GM11168 (cell line): Measurements from ENCODE around the gene SP5.
"Not testable (repeated sequence)": the region's sequence is repeated elsewhere in the genome, so short reads cannot be mapped to it uniquely, and the experiment has no call there.

Source experiments
- in situ Hi-C: fragments of 300-500 bp; cut with MboI; formaldehyde crosslinking; loops from one replicate; pipeline ENCODE4 v1.12.0; 2022; ENCODE audit warnings: low sequenced_read_pairs; ENCODE audit not compliant: unreplicated experiment

Gene SP5

DNA sequence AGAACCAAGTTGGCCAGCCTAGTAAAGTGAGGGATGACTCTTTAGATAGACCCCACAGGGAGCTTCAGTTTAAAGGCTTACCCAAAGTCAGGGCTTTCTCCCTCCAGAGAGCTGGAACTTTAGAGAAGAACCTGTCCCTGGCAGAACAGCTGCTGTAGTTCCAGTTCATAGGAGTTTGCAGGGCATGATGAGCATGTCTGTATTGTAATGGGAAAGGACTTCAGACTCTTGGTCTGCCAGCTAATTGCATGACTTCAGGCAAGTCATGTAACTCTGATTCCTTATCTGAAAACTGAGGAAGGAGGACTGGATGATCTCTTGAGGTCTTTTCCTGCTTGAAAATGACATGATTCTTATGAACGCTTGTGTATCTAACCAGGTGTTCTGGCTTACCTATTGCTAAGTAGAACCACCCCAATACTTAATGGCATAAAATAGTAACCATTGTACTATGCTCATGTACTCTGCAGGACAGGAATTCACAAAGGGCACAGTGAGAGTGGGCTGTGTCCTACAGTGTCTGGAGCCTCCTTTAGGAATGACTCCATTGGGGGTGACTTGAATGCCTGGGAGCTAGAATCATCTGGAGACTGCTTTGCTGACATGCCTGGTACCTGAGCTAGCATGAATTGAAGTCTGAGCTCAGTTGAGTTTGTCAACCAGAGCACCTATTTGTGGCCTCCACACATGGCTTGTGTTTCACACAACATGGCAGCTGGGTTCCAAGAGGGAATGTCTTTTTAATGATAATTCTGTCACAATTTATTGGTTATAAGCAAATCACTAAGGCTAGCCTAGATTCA, 18.9 kb downstream of the SP5 start:
- in situ Hi-C loops, result no loop called here

DNA sequence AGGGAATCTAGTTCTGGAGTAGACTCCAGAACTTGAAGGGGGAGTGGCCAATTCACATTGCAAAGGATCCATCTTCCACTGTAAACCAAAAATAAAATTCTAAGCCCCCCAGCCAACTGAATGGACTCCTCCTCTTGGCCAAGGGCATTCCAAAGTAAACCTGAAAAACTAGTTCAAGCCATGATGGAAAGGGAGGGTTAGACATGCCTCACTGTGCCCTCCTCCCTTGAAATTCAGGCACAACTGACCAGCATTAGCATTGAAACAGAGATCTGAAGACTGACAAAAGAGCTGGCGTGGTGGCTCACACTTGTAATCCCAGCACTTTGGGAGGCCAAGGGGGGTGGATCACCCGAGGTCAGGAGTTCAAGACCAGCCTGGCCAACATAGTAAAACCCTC, 19.5 kb downstream of the SP5 start:
- in situ Hi-C loops, result not testable (repeated sequence)

DNA sequence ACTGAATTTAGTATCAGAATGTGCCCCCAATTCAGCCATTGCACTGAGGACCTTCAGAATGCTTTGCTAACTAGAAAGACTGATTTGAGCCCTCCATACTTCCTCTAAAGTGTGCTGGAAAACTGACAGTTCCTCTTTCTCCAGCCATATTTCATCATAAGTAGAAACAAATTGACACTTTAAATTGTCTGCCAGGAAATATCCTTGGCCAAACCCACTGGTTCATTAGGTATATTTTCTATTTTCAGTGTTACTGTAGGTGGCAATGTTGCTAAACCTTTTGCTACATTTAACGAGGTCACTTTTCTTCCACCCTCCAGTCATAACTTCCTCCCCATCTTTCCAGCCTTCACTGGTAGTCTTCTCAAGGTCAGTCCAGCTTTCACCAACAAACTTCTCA, 21.5 kb downstream of the SP5 start:
- in situ Hi-C loops, result no loop called here

DNA sequence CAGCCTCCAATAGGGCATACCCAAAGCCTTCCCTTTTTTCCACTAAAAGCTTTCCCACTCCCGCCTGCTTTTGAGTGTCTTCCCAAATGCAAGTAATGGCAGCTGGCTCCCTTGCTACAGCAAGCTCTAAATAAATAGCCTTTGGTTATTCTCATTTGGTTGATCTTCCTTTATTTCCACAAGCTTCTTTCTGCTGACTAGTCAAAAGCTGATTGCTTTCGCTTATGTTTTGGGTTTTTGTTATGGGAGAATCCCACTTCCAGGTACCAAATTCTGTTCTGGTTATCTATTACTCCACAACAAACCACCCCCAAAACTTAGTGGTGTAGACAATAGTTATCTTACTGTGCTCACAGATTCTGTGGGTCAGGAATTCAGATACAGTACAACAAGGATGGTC, 22.3 kb downstream of the SP5 start:
- in situ Hi-C loops, result no loop called here

DNA sequence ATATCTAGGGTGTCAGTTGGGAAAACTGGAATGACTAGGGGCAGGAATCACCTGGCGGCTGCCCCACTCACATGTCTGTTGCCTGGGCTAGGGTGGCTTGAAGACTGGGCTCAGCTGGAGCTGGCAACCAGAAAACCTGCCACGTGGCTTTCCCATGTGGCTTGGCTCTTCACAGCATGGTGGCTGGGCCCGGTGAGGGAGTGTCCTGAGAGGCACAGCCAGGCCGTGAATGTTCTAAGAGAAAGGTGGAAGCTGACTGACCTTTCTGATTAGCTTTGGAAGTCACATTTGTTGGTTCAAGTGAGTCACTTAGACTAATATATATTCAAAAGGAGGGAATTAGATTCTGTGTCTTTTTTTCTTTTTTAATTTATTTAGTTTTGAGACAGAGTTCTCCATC, 22.7 kb downstream of the SP5 start:
- in situ Hi-C loops, result no loop called here

DNA sequence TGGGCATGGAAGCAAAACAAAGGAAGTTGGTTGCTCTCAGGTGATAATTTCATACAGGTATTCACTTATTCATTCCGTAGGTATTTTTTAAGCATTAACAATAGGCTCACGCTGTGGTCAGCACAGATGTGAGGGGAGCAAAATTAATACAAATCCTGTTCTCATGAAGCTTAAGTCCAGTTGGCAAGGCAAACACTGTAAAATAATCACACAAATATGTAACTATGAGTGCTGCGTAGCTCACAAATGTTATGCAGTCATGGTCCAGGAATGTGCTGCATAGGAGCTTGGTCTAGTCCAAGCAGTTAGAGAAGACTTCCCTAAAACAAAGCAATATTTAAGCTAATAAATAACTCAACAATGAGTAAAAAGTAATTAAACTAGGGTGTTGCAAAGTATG, 23.9 kb downstream of the SP5 start:
- in situ Hi-C loops, result no loop called here

DNA sequence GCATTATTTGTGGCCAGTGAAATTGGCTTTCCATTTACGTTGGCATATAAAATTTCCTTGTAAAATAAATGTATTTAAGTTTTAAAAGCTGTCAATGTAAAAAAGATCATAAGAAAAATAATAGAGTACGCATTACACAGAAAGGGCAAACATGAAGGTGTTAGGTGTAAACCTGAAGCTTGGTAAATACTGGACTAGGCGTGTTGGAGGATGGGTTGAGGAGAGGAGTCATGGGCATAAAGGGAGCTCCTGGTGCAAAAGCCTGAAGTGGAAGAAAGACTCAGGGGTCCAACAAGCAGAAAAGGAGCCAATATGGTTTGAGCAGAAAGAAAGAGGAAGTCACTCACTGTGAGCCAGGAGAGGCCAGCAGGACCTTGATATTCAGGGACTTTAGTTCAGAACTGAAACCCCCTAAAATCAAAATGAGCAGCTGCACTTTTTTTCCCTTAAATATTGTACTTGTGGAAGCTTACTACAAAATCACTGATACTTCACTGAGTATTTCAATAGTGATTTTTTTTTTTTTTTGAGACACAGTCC, 24.4 kb downstream of the SP5 start:
- in situ Hi-C loops, result no loop called here

DNA sequence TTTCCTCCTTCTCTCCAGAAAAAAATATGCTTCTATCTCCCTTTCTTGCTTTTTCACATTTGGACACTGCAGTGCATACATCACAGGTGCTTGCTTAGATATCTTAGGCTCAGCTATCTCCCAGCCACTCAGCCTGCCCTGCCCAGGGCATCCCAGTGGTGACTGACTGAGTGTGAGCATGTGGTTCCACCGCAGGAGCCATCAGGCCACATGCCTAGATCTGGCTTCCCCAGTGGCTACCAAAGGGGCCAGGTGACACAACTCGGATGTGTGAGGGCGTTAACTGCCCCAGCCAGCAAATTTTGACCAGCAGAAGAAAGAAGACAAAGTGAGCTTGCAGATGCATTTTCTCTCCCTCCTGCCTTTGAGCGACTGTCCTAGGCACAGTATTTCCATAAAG, 25.5 kb downstream of the SP5 start:
- in situ Hi-C loops, result no loop called here

DNA sequence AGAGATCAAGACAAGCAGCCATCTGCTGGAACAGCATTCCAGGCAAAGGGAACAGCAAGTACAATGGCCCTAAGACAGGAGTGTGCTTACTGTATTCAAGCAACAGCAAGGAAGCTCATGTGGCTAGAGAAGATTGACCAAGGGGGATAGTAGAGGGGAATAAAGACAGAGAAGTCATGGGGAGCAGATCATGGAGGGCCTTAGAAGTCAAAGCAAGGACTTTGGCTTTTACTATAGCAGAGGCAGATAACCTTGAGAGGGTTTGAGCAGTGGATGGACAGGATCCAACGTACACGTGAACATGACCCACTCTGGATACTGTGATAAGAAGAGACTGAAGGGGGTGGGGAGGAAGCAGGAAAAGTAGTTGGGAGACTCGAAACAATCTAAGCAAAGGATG, 26.9 kb downstream of the SP5 start:
- in situ Hi-C loops, result no loop called here

DNA sequence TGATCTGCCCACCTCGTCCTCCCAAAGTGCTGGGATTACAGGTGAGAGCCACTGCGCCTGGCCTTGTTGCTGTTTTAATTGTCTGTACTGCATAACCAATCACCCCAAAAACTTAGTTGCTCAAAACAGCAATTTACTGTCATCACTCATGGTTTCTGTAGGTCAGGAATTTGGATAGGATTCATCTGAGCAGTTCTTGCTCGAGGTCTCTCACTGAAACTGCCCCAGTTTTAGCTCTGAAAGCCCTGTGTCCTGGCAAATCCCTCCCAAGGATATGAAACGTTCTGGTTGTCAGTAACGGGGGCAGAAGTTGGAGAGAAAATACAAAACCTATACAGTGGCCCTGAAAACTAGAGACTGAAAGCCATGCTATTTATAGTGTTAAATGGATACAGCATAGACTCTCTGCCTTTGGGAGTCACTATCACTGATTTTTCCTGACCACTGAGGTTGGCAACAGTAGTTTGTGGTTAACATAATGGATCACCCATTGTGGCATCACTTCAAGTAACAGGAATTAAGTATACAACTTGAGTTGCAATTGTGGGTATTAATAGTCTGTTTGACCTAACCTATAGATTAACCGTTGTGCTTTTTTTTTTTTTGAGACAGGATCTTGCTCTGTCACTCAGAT, 27.9 kb downstream of the SP5 start:
- in situ Hi-C loops, result no loop called here

DNA sequence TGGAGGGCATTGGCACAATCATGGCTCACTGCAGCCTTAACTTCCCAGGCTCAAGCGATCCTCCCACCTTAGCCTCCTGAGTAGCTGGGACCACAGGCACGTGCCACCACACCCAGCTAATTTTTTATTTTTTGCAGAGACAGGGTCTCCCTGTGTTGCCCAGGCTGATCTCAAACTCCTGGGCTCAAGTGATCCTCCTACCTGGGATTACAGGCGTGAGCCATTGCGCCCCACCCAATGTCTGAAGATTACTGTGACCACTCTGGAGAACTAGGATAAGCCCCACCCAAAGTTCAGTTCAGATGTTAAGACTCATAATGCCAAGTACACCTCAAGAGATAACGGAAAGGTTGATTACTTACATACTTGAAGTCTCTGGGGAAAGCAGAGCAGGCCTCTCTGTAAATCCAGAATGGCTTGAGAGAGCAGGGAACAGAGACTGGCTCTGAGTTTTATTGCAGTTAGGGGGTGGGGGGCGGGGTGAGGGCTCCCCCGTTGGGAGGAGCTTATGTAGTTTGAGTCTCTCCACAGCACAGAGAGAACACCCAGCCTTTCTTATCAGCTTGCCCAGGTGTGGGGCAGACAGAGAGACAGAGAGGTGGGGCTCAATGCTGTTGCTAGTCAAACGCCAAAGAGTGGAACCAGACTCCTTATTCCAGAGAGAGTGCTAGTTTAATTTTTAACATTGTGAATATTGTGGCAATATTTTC, 28.5 kb downstream of the SP5 start:
- in situ Hi-C loops, result no loop called here

DNA sequence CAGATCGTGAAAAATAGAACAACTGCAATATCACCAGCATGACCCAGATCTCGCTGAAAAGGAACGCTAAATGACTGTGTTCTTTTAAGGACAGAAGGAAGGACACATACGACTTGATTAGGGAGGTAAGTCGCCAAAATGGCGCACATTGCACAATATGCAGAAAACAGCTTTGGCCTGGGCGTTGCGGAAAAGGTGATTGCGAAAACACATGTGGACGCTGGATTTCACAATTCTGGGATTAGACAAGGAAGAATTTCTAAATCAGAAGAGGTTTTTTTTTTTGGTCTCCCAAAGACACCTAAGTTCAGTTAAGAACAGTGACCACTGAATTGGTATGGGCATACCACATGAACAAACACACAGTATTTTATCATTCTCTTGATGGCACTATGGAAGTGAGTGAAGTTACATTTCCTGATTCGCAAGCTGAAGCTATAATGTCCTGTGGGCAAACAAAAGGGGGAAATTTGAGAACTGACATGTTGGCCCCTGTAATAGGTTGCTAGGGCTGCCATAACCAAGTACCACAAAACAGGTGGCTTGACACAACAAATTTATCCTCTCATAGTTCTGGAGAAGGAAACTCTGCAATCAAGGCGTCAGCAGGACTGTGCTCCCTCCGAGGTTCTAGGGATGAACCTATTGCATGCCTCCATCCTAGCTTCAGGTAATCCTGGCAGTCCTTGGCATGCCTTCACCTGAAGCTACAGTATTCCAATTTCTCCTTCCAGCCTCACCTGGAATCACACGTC, 29.3 kb downstream of the SP5 start:
- in situ Hi-C loops, result no loop called here

DNA sequence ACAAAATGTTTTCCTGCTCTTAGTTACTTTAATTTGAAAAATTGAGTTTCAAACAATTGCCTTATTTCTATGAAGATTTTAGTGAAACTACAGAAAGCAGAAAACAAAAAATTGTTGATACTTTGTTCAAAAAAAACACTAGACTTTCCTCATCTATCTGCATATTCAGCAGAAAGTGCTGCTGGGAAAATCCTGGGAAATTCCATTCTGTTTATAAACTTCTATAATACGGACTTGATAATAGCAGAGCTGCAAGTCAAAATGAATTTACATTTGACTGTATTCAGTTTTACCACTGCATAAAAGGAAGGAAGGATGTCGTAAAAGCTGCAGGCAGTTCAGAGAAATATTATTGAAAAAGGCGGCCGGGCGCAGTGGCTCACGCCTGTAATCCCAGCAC, 30.2 kb downstream of the SP5 start:
- in situ Hi-C loops, result no loop called here

DNA sequence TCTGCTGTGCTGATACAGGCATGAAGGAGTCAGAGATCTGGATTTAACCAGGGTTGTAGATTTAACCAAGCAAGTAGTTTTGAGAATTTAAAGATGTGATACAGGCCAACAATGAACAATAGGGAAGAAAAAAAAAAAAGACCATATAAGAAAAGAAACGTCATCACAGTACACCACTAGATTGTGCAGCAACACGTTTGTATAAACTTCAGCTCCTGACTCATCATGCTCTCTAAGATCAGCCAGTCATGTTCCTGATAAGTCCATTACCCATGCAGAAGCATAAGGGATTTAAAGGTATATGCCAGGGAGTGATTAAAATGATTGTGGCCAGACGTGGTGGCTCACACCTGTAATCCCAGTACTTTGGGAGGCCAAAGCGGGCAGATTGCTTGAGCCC, 32.8 kb downstream of the SP5 start:
- in situ Hi-C loops, result no loop called here

DNA sequence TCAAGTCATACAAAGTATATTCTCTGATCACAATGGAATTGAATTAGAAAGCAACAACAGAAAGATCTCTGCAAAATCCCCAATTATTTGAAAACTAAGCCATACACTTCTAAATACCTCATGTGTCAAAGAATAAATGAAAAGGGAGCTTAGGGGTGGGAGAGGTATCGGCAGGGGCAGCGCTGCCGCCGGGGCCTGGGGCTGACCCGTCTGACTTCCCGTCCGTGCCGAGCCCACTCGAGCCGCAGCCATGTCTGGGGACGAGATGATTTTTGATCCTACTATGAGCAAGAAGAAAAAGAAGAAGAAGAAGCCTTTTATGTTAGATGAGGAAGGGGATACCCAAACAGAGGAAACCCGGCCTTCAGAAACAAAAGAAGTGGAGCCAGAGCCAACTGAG, 36.4 kb downstream of the SP5 start:
- in situ Hi-C loops, result not testable (repeated sequence)

DNA sequence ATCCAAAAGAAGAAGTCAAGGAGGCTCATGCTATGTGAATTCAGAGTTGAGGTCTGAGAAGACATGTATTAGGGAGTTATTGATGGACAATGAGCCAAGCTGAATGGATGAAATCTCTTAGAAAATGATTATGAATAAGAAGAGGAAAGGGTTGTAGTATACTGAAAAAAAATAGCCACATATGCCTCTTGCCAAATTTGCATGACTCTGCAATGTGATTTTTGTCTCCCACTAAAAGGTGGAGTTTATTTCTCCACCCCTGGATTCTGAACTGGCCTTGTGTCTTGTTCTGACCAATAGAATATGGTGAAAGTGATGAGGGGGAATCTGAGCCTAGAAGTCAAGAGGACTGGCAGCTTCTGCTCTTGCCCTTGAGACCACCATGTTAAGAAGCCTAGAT, 46.4 kb downstream of the SP5 start:
- in situ Hi-C loops, result no loop called here

DNA sequence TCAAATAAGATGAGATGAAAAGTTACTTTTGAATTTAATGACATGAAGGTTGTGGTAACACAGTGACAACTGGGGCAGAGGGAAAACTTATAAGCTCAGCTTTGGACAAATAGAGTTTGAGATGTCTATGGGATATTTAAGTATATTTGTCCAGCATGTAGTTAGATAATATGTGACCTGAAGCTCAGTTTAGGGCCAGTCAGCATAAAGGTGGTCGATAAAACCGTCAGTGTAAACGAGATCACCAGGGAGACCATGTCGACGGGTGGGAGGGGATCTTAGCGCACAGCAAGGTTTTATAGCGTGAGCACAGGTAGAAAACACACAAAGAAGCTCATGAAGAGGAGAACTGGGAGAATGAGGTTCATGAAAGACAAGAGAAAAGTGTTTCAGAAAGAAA, 47.6 kb downstream of the SP5 start:
- in situ Hi-C loops, result no loop called here

DNA sequence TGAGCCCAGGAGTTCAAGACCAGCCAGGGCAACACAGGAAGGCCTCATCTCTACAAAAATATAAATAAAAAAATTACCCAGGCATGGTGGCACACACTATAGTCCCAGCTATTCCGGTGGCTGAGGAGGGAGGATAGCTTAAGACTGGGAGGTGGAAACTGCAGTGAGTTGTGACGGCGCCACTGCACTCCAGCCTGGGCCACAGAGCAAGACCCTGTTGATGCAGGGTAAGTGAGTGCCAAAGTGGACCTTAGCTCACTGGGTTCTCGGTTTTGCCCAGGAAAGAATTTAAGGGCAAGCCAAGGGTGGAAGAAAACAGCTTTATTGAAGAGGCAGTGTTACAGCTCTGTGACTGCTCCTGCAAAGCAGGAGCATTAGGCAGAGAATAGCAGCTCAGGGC, 48.1 kb downstream of the SP5 start:
- in situ Hi-C loops, result no loop called here

DNA sequence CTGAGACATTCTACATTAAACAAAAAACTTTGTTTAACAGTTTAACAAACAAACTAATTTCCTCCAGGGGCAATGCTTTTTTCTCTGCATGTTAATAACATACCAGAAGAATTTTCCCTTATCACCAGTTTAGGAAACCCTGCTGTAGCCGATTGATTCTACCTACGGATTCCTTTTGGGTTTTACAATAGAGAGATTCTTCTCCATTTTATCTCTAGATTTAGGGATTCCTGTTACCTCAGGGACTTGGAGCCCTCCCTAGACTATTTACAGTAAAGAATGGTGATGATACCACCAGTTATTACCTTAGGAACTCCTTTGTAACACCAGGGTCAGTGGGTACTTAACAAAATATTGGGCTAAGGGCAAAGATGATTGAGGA, 49.7 kb downstream of the SP5 start:
- in situ Hi-C loops, result no loop called here

DNA sequence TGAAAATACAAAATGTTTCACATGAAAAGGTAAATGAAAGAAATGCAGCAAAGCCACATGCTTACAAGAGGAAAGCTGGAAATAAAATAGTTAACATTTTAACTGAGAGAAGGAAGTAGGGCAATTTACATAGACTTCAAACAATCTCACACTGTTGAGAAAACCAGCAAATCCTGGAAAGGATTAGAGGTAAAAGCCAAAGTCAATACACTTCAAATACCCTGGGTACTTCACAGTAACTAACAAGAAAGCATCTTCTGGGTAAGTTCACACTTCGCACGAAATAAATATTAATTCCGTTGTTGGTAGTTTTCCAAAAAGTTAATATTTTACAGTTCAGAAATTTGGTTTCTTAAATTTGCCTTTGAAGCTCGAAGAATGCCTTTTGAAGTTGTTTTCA, 51.6 kb downstream of the SP5 start:
- in situ Hi-C loops, result no loop called here
